Activated naive CD8-positive, alpha-beta T cell treated with anti-CD3 and anti-CD28 coated beads, Interleukin-2, amount 50 U/mL, for 24 hours (primary cell): Measurements from ENCODE around the gene NUDT16L1.
"Not testable (repeated sequence)": the region's sequence is repeated elsewhere in the genome, so short reads cannot be mapped to it uniquely, and the experiment has no call there.

Source experiments
- ATAC-seq: fragments of 150-1000 bp; cut with Tn5 transposase; one replicate; pipeline ENCODE4 v1.10.0; 2021
- DNase-seq: peaks from one replicate; pipeline ENCODE4 v3.0.0; 2021
- H3K27ac Mint-ChIP-seq: one replicate; pipeline ENCODE4 v1.8.0; 2021; ENCODE audit warnings: mild to moderate bottlenecking, mixed read lengths
- H3K27me3 Mint-ChIP-seq: one replicate; pipeline ENCODE4 v1.8.0; 2021; ENCODE audit warnings: mixed read lengths
- H3K36me3 Mint-ChIP-seq: one replicate; pipeline ENCODE4 v1.8.0; 2021; ENCODE audit warnings: low read depth, mixed read lengths
- H3K4me1 Mint-ChIP-seq: one replicate; pipeline ENCODE4 v1.8.0; 2021; ENCODE audit warnings: mixed read lengths
- H3K4me3 Mint-ChIP-seq: one replicate; pipeline ENCODE4 v1.8.0; 2021; ENCODE audit warnings: mild to moderate bottlenecking, moderate library complexity, mixed read lengths
- H3K9me3 Mint-ChIP-seq: one replicate; pipeline ENCODE4 v1.8.0; 2021; ENCODE audit warnings: mixed read lengths

The NUDT16L1 gene

DNA sequence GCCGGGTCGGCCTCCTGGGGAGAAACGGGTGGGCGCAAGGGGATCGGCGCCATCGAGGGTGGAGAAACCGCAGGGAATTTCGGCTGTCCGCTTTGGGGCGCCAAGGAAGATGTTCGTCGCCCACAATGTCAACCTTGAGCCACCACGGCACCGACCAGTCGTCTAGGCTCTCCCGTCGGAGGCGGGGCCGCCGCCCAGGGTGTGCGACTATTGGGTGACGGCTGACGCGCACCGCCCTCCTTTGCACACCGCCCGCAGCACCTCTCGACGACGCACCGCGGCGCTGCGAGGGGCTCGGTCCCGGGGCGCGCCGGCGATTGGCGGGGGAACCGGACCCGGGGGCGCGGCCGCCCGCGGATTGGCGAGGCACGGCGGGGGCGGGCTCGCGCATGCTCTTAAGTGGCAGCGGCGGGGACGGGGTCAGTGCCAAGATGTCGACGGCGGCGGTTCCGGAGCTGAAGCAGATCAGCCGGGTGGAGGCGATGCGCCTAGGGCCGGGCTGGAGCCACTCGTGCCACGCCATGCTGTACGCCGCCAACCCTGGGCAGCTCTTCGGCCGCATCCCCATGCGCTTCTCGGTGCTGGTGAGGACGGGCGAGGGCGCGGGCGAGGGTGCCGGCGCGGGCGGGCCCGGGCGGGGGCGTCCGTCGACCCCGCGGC is at the start of gene NUDT16L1:
Gene NUDT16L1 (plus strand): TSS at position 267 of the 660 bp plus-strand sequence. CDS start 165 bp downstream, at position 432.
- Mint-ChIP-seq H3K9me3 (no peaks in the 10 kb centered on the region), H3K4me3 (peak within 1 kb of the TSS; percentile 78), H3K27me3 (no peaks in the 10 kb centered on the region), H3K36me3 (no peaks in the 10 kb centered on the region), H3K4me1 (peaks cover 17% of the 10 kb centered on the region), H3K27ac (peak within 1 kb of the TSS; percentile 74)
- ATAC-seq (peak; percentile 95), DNase-seq (peak; percentile 98)

GRCh38 chr16:4646773-4647643 is 46.4 kb upstream of the NUDT16L1 start:
- ATAC-seq: no peak
- H3K9me3 Mint-ChIP-seq: no peaks in the 10 kb centered on the region
- H3K36me3 Mint-ChIP-seq: peaks cover 8% of the 10 kb centered on the region
- no peaks in the 10 kb centered on the region for H3K27me3 Mint-ChIP-seq
- peak overlapping the region; percentile 55 for H3K27ac Mint-ChIP-seq
- DNase-seq: no peak
- no peak overlapping the region for H3K4me3 Mint-ChIP-seq
- peaks cover 32% of the 10 kb centered on the region for H3K4me1 Mint-ChIP-seq

GRCh38 chr16:4647644-4647980 is 45.8 kb upstream of the NUDT16L1 start:
- ATAC-seq: no peak
- Mint-ChIP-seq H3K4me1 (peaks cover 32% of the 10 kb centered on the region), H3K36me3 (peaks cover 8% of the 10 kb centered on the region), H3K27ac (peak overlapping the region; percentile 55), H3K4me3 (no peak overlapping the region), H3K9me3 (no peaks in the 10 kb centered on the region), H3K27me3 (no peaks in the 10 kb centered on the region)
- no peak for DNase-seq

GRCh38 chr16:4648917-4649316 is 44.4 kb upstream of the NUDT16L1 start:
- H3K27me3 Mint-ChIP-seq: no peaks in the 10 kb centered on the region
- DNase-seq (no peak), ATAC-seq (peak; percentile 40)
- peak overlapping the region; percentile 24 for H3K4me3 Mint-ChIP-seq
- H3K9me3 Mint-ChIP-seq: no peaks in the 10 kb centered on the region
- H3K4me1 Mint-ChIP-seq: peaks cover 32% of the 10 kb centered on the region
- H3K27ac Mint-ChIP-seq: peak overlapping the region; percentile 82
- peaks cover 8% of the 10 kb centered on the region for H3K36me3 Mint-ChIP-seq

GRCh38 chr16:4649744-4650442 is 43.5 kb upstream of the NUDT16L1 start:
- H3K4me1 Mint-ChIP-seq: peaks cover 32% of the 10 kb centered on the region
- peak; percentile 23 for DNase-seq
- H3K27ac Mint-ChIP-seq: no peak overlapping the region
- H3K27me3 Mint-ChIP-seq: no peaks in the 10 kb centered on the region
- no peak for ATAC-seq
- no peaks in the 10 kb centered on the region for H3K9me3 Mint-ChIP-seq
- peaks cover 11% of the 10 kb centered on the region for H3K36me3 Mint-ChIP-seq
- no peak overlapping the region for H3K4me3 Mint-ChIP-seq

GRCh38 chr16:4650443-4651074 is 42.8 kb upstream of the NUDT16L1 start:
- H3K36me3 Mint-ChIP-seq: peaks cover 11% of the 10 kb centered on the region
- H3K4me3 Mint-ChIP-seq, H3K27ac Mint-ChIP-seq: not testable (repeated sequence)

GRCh38 chr16:4651827-4652226 is 41.5 kb upstream of the NUDT16L1 start:
- no peak for DNase-seq
- no peak for ATAC-seq
- H3K9me3 Mint-ChIP-seq: no peaks in the 10 kb centered on the region
- H3K4me1 Mint-ChIP-seq: peaks cover 21% of the 10 kb centered on the region
- H3K4me3 Mint-ChIP-seq: no peak overlapping the region
- H3K27me3 Mint-ChIP-seq: no peaks in the 10 kb centered on the region
- no peak overlapping the region for H3K27ac Mint-ChIP-seq
- H3K36me3 Mint-ChIP-seq: peaks cover 15% of the 10 kb centered on the region

More at GRCh38 chr16:4650443-4651074, 42.8 kb upstream of the NUDT16L1 start:
- peak; percentile 76 for ATAC-seq
- peaks cover 29% of the 10 kb centered on the region for H3K4me1 Mint-ChIP-seq
- not testable (repeated sequence) for H3K27me3 Mint-ChIP-seq, H3K9me3 Mint-ChIP-seq
- DNase-seq: peak; percentile 85

DNA sequence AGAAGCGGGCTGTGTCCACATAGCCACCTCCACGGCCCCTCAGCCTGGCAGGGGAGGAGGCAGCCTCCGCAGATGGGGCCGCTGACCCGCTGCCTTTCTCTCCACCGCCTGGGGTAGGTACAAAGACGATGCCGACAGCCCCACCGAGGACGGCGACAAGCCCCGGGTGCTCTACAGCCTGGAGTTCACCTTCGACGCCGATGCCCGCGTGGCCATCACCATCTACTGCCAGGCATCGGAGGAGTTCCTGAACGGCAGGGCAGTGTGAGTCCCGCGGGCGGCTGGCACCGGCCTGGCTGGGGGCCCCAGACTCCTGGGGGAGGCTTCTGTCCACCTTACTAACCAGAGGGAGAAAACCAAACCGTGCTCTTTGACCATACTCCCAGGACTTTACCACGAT is 40.8 kb upstream of the NUDT16L1 start:
- ATAC-seq (no peak), DNase-seq (no peak)
- H3K4me3 Mint-ChIP-seq: no peak overlapping the region
- H3K36me3 Mint-ChIP-seq: peaks cover 15% of the 10 kb centered on the region
- no peaks in the 10 kb centered on the region for H3K9me3 Mint-ChIP-seq
- no peaks in the 10 kb centered on the region for H3K27me3 Mint-ChIP-seq
- peaks cover 14% of the 10 kb centered on the region for H3K4me1 Mint-ChIP-seq
- H3K27ac Mint-ChIP-seq: no peak overlapping the region

DNA sequence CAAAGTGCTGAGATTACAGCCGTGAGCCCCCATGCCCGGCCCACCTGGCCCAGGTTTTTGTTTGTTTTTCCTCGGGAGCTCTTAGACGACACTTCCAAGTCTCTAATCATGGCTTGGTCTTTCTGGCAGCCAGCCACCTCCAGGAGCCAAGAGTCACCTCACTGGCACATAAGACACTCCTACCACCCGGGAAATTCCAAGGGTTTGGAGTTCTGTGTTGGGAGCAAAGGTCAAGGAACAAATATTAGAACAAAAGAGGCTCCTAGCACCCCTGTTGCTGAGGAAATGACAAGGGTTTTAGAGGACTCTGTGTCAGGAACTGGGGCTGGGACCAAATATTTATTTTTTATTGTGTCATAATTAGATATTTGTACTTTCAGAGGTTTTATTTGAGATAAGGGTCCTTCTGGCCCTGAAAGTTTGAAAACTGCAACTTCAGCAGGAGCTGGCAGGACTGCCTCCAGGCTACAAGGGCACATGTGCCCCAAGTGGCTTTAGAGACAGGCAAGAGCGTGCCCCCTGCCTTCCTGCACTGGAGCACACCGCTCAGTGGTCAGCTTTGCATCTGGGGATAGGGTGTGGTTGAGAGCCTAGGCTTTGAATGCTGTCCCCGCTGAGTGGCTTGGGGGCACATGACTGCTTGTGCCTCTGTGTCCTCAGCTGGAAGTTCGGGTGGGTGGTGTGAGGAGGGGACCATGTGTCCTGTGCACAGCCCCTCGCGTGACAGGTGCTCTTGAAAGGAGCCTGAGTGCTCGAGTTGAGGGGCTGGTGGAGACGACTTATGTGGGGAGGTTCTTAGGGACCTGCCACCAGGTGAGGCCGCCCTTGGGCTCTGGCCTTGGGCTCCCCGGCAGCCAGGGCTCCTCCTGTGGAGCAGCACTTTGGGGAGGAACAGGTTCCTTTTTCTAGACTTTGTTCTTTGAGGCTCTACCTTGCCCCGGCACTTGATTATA is 39.1 kb upstream of the NUDT16L1 start:
- no peak overlapping the region for H3K27ac Mint-ChIP-seq
- DNase-seq (no peak), ATAC-seq (no peak)
- H3K4me3 Mint-ChIP-seq: no peak overlapping the region
- H3K27me3 Mint-ChIP-seq: no peaks in the 10 kb centered on the region
- H3K4me1 Mint-ChIP-seq: peaks cover 13% of the 10 kb centered on the region
- H3K9me3 Mint-ChIP-seq: no peaks in the 10 kb centered on the region
- peaks cover 14% of the 10 kb centered on the region for H3K36me3 Mint-ChIP-seq

GRCh38 chr16:4654964-4655590 is 38.3 kb upstream of the NUDT16L1 start:
- no peak for ATAC-seq
- H3K27me3 Mint-ChIP-seq: no peaks in the 10 kb centered on the region
- H3K36me3 Mint-ChIP-seq: peaks cover 13% of the 10 kb centered on the region
- H3K27ac Mint-ChIP-seq: no peak overlapping the region
- no peak overlapping the region for H3K4me3 Mint-ChIP-seq
- peaks cover 16% of the 10 kb centered on the region for H3K4me1 Mint-ChIP-seq
- no peak for DNase-seq
- no peaks in the 10 kb centered on the region for H3K9me3 Mint-ChIP-seq

DNA sequence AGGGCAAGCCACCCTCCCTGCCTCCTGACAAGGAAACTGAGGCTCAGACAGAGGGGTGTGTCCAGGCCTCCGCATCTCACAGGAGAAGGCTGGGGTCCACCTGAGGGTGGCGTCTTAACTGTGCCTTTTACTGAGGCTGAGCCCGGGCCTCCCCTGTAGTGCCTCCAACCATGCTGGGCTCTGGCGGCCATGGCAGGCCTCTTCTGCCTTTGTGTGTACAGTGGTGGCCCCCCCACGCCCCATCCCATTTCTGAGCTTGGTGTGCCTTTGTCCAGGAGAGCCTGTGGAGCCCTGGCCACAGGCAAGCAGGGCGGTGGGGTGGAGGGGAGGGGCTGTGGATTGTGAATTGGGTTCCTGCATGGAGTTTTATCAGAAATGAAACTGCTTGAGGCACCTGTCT is 37.6 kb upstream of the NUDT16L1 start:
- peaks cover 9% of the 10 kb centered on the region for H3K36me3 Mint-ChIP-seq
- H3K27me3 Mint-ChIP-seq: no peaks in the 10 kb centered on the region
- H3K27ac Mint-ChIP-seq: no peak overlapping the region
- H3K4me1 Mint-ChIP-seq: peaks cover 20% of the 10 kb centered on the region
- H3K4me3 Mint-ChIP-seq: no peak overlapping the region
- DNase-seq: no peak
- no peak for ATAC-seq
- no peaks in the 10 kb centered on the region for H3K9me3 Mint-ChIP-seq

GRCh38 chr16:4656221-4656620 is 37.1 kb upstream of the NUDT16L1 start:
- ATAC-seq (no peak), DNase-seq (no peak)
- no peaks in the 10 kb centered on the region for H3K9me3 Mint-ChIP-seq
- H3K36me3 Mint-ChIP-seq: peaks cover 9% of the 10 kb centered on the region
- H3K4me1 Mint-ChIP-seq: peaks cover 25% of the 10 kb centered on the region
- no peak overlapping the region for H3K27ac Mint-ChIP-seq
- H3K4me3 Mint-ChIP-seq: no peak overlapping the region
- no peaks in the 10 kb centered on the region for H3K27me3 Mint-ChIP-seq
